Measurements from ENCODE around the gene DOK4.
"Not testable (repeated sequence)": the region's sequence is repeated elsewhere in the genome, so short reads cannot be mapped to it uniquely, and the experiment has no call there.

DOK4 gene

DNA sequence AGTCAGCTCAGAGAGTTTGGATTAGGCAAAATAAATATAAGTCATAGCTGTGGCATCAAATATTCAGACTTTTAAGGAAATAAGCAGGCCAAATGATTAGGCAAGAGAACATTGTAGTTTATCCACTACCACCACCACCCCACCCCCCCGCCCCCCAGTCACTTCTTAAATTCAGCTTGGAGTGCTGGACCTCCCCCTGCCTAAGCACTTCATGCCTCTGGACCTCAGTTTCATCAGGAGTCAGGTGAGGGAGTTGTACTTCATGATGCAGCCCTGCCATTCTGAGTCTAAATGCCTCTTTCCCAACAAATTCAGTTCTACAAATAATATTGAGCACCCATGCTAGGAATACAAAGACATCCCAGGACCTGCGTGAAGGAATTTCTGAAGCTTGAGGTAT, 21.8 kb downstream of the DOK4 start:
- DNase-seq = no peak
- intact Hi-C loops (cut with DNase I) = no loop called here

GRCh38 chr16:57462978-57463362, 23.3 kb downstream of the DOK4 start:
- DNase-seq = no peak
- intact Hi-C loops (cut with DNase I) = no loop called here

- intact Hi-C loops (cut with DNase I) = no loop called here
- peak; percentile 78 to 97 (median 85) for DNase-seq
These were observed 23.9 kb downstream of the DOK4 start, which contains the start of gene POLR2C for GRCh38 chr16:57462209-57462977. Gene POLR2C (plus strand): TSS chr16:57462679. CDS start chr16:57462725, 46 bp downstream.

GRCh38 chr16:57452021-57452420, 34.3 kb downstream of the DOK4 start:
- intact Hi-C loops (cut with DNase I) = no loop called here
- no peak for DNase-seq

GRCh38 chr16:57447186-57447962, 38.9 kb downstream of the DOK4 start, which contains the start of the genes CIAPIN1 and COQ9:
Gene CIAPIN1 (minus strand): TSS chr16:57447385. CDS start chr16:57440928, 6,457 bp downstream.
Gene COQ9 (plus strand): TSS chr16:57447479. CDS start chr16:57447506, 27 bp downstream.
- intact Hi-C loops (cut with DNase I) = no loop called here
- peak; percentile 82 to 99 (median 89) for DNase-seq

- intact Hi-C loops (cut with DNase I) = no loop called here
- peak in 2 of 10 donors; percentile 13 to 14 for DNase-seq
These were observed 39.6 kb downstream of the DOK4 start for GRCh38 chr16:57446531-57447185.

DNA sequence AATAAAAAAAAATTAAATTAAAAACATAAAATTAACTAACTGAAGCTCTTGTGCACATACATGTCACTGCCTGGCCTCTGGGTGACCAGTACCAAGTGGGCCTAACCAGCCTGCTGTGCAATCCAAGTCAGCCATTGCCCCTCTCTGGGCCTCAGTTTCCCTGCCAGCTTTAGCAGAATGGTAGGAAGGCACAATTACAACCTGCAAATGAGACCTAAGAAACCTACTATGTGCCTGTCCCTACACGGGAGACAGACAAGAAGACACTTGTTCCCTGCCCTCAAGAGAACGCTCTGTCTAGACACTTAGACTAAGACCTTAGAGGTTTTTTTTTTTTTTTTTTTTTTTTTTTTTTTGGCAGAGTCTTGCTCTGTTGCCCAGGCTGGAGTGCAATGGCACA, 40.8 kb downstream of the DOK4 start:
- no peak for DNase-seq
- intact Hi-C loops (cut with DNase I) = no loop called here

- intact Hi-C loops (cut with DNase I) = no loop called here
- no peak for DNase-seq
These were observed 41.6 kb downstream of the DOK4 start for GRCh38 chr16:57444711-57445110.

DNA sequence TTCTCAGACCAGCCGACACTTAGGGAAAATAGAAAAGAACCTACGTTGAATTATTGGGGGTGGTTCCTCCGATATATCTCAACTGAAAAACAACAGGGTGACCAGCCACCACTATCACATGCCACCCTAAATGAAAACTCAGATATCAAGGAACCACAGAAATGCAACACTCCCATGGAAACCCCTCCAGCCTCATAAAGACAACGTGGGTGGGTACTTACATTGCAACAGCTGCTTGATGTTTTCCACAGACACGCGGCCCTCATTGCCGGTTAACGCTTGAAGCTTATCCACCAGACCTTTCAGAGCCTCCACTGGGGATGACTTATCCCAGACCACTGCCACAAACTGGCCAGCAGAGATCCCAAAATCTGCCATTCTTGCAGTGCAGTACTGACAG, 45.7 kb downstream of the DOK4 start:
- DNase-seq; intact Hi-C loops (cut with DNase I): not testable (repeated sequence)

DNA sequence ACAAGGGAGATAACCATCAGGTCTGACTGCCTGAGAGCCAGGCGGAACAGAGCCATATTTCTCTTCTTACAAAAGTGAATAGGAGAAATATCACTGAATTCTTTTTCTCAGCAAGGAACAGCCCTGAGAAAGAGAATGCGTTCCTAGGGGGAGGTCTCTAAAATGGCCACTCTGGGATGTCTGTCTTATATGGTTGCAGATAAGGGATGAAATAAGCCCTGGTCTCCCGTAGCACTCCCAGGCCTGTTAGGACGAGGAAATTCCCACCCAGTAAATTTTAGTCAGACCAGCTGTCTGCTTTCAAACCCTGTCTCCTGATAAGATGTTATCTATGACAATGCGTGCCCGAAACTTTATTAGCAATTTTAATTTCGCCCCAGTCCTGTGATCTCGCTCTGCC, 46.3 kb downstream of the DOK4 start:
- DNase-seq; intact Hi-C loops (cut with DNase I): not testable (repeated sequence)

- intact Hi-C loops (cut with DNase I) = no loop called here
- no peak for DNase-seq
These were observed 50.5 kb downstream of the DOK4 start for GRCh38 chr16:57435838-57436237.

GRCh38 chr16:57434003-57434402, 52.3 kb downstream of the DOK4 start:
- DNase-seq = no peak
- intact Hi-C loops (cut with DNase I) = no loop called here

- DNase-seq = no peak
- intact Hi-C loops (cut with DNase I) = no loop called here
These were observed 53.3 kb downstream of the DOK4 start for GRCh38 chr16:57432989-57433388.

GRCh38 chr16:57432505-57432904, 53.8 kb downstream of the DOK4 start:
- DNase-seq = no peak
- intact Hi-C loops (cut with DNase I) = no loop called here

DNA sequence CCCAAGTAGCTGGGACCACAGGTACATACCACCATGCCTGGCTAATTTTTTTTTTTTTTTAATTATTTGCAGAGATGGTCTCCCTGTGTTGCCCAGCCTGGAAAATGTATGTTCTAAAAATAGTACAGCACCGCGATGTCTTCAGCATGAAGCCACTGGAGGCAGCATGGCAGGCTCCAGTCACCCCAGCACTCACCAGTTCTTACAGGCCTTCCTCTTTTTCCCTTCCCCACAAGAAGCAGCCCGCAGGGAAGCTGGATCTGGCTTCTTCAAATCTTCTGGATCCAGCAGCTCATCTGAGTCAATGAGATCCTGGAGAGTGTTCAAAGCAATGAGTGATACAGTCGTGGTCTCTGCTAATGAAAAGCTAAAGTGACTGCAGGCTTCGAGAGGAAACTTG, 55.3 kb downstream of the DOK4 start:
- no peak for DNase-seq
- intact Hi-C loops (cut with DNase I) = no loop called here

GRCh38 chr16:57427824-57428223, 58.5 kb downstream of the DOK4 start:
- intact Hi-C loops (cut with DNase I) = no loop called here

GRCh38 chr16:57427307-57427706, 59.0 kb downstream of the DOK4 start:
- intact Hi-C loops (cut with DNase I) = no loop called here
- no peak for DNase-seq

More at GRCh38 chr16:57427824-57428223, 58.5 kb downstream of the DOK4 start:
- no peak for DNase-seq

GRCh38 chr16:57426356-57426755, 59.9 kb downstream of the DOK4 start:
- DNase-seq = peak in 1 of 10 donors; percentile 81
- intact Hi-C loops (cut with DNase I) = no loop called here

DNA sequence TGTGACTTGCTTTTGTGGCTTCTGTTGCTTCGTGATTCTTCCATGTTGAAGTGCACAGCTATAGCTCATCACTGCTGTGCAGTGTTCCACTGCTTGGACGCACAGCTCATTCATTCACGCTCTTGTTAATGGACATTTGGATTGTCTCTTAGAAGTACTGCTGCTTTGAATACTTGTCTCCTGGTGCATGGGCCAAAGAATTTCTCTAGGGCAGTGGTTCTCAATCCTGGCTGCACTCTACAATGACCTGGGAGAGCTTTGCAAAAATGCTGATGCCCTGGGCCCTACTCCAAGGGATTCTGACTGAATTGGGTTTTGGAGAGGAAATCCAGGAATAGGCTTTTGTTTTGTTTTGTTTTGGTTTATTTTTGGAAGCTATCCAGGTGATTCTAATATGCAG, 61.7 kb downstream of the DOK4 start:
- DNase-seq = no peak
- intact Hi-C loops (cut with DNase I) = no loop called here

- intact Hi-C loops (cut with DNase I) = no loop called here
- no peak for DNase-seq
These were observed 63.1 kb downstream of the DOK4 start for GRCh38 chr16:57423152-57423551.

Data from posterior cingulate gyrus (tissue), 11 donors.